ENCODE results near the gene CTDP1.

DNA sequence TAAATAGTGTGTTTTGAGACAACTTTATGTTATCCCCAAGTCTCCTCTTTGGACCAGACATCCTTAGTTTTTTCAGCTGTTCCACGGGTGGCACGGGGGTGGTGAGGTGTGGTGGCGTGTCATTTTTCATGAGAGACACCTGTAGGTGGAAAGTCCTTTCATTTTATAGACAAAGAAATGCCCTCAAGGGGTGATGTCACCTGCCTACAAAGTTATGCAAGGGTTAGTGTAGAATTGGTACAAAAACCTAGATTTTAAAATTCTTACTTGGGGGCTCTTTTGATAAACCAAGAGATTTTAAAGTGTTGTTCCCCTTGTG, 15.3 kb downstream of the CTDP1 start:
- TF ChIP-seq, protein P1, sequence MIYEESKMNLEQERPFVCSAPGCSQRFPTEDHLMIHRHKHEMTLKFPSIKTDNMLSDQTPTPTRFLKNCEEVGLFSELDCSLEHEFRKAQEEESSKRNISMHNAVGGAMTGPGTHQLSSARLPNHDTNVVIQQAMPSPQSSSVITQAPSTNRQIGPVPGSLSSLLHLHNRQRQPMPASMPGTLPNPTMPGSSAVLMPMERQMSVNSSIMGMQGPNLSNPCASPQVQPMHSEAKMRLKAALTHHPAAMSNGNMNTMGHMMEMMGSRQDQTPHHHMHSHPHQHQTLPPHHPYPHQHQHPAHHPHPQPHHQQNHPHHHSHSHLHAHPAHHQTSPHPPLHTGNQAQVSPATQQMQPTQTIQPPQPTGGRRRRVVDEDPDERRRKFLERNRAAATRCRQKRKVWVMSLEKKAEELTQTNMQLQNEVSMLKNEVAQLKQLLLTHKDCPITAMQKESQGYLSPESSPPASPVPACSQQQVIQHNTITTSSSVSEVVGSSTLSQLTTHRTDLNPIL (CRISPR knock-in tag; IDR thresholded peaks at IDR 0.05; ENCODE audit: low read depth), result no peak
- TF ChIP-seq TSHZ2 (CRISPR knock-in tag; IDR thresholded peaks at IDR 0.05), result no peak
- no peak for TF ChIP-seq PATZ1 (CRISPR knock-in tag; IDR thresholded peaks at IDR 0.05; ENCODE audit: borderline replicate concordance)
